Lower leg skin (tissue), 4 donors: ENCODE data around the gene NUP85. TPM values are rescaled to one million over a fixed set of nuclear protein-coding genes. Genes with fewer than 3 reads are reported as not detected.

Experiments
- DNase-seq, 2 donors: peaks; one replicate each; pipeline ENCODE4 v3.0.0-alpha.2; 2019; ENCODE audit warnings: low spot score in 2 of 2
- H3K4me3 ChIP-seq: fragments of 200-600 bp; sonication (generic); 2 replicates; pipeline ENCODE4 v1.5.1; 2017; ENCODE audit warnings: mild to moderate bottlenecking, low read depth; ENCODE audit not compliant: poor library complexity, severe bottlenecking
- POLR2A ChIP-seq, 2 donors: fragments of 450-650 bp; IDR thresholded peaks; one replicate each; pipeline ENCODE4 v1.6.1; 2016 to 2017; ENCODE audit warnings: antibody characterized with exemption in 2 of 2, mild to moderate bottlenecking in 1 of 2, moderate library complexity in 1 of 2
- WGBS, 2 donors: methylation state at CpG; one replicate each; pipeline ENCODE4 v1.1.5; 2018; 5-methylcytosine and 5-hydroxymethylcytosine counted together
- intact Hi-C: fragments of 100-400 bp; cut with DNase I; formaldehyde crosslinking; loops from one replicate; pipeline ENCODE4 v1.15.0; 2023; ENCODE audit warnings: low total_unique reads
- total RNA-seq, 4 donors: library from RNA; depleted of rRNA; stranded (reverse); fragments of >200 nt; gene quantifications; one replicate each; pipeline ENCODE4 v1.1.0, GENCODE V29; 2016
- TF ChIP-seq, protein P1 (sequence below), 3 donors: fragments of 450-650 bp; IDR thresholded peaks; one replicate each; pipeline ENCODE4 v1.5.1; 2016; ENCODE audit warnings: antibody characterized with exemption in 3 of 3, mild to moderate bottlenecking in 3 of 3, moderate library complexity in 2 of 3

The NUP85 gene
- total RNA-seq, 4 donors from 2014 or later = 32.1 to 46.2 (median 35.1) TPM

DNA sequence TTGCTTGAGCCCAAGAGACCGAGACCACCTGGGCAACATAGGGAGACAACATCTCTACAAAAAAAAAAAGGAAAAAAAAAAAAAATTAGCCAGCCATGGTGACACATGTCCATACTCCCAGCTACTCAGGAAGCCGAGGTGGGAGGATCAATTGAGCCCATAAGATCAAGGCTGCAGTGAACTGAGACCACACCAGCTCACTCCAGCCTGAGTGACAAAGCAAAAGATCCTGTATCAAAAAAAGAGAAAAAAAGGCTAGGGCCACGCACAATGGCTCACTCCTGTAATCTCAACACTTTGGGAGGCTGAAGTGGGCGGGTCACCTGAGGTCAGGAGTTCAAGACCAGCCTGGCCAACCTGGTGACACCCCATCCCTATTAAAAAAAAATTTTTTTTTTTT, 36.5 kb upstream of the NUP85 start:
- intact Hi-C loops = no loop called here
- 85 to 87% methylated on average over 4 of the region's 4 CpGs for WGBS, 2 donors
- no peak for DNase-seq
- H3K4me3 ChIP-seq = no peak overlapping the region
- TF ChIP-seq, protein P1, sequence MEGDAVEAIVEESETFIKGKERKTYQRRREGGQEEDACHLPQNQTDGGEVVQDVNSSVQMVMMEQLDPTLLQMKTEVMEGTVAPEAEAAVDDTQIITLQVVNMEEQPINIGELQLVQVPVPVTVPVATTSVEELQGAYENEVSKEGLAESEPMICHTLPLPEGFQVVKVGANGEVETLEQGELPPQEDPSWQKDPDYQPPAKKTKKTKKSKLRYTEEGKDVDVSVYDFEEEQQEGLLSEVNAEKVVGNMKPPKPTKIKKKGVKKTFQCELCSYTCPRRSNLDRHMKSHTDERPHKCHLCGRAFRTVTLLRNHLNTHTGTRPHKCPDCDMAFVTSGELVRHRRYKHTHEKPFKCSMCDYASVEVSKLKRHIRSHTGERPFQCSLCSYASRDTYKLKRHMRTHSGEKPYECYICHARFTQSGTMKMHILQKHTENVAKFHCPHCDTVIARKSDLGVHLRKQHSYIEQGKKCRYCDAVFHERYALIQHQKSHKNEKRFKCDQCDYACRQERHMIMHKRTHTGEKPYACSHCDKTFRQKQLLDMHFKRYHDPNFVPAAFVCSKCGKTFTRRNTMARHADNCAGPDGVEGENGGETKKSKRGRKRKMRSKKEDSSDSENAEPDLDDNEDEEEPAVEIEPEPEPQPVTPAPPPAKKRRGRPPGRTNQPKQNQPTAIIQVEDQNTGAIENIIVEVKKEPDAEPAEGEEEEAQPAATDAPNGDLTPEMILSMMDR (IDR thresholded peaks at IDR 0.05) = no peak
- TF ChIP-seq POLR2A (IDR thresholded peaks at IDR 0.05) = no peak

DNA sequence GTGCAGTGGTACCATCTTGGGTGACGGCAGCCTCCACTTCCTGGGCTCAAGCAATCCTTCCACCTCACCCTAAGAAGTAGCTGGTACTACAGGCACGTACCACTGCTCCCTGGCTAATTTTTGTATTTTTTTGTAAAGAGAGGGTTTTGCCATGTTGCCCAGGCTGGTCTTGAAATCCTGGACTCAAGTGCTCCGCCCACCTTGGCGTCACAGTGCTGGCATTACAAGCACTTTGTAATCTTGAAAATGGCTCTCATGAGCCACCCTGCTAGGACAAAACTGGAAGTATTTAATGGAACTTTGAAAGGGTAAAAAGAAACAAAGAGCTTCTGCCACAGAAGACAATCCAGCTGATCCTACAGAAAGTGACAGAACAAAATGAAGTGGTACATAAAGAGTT, 32.0 kb upstream of the NUP85 start:
- no peak for DNase-seq
- intact Hi-C loops = loop anchor here (5.0 to 10.0 kb wide), 2 partner anchors 61 to 109 kb away; no protein-coding TSS in a partner anchor
- no peak overlapping the region for H3K4me3 ChIP-seq
- WGBS, 2 donors = 80 to 81% methylated on average over 4 of the region's 4 CpGs
- TF ChIP-seq, protein P1 (IDR thresholded peaks at IDR 0.05) = no peak
- no peak for TF ChIP-seq POLR2A (IDR thresholded peaks at IDR 0.05)

DNA sequence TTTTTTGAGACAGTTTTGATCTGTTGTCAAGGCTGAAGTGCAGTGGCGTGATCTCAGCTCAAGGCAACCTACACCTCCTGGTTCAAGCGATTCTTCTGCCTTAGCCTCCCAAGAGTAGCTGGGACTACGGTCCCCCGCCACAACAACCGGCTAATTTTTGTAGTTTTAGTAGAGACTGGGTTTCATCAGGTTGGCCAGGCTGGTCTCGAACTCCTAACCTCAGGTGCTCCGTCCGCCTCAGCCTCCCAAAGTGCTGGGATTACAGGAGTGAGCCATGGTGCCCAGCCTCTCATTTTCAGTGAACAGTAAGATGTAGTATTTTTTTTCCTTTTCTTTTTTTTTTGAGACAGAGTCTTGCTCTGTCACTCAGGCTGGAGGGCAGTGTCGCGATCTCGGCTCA, 30.5 kb upstream of the NUP85 start:
- DNase-seq = no peak
- intact Hi-C loops = loop anchor here (5.0 to 10.0 kb wide), 2 partner anchors 63 to 110 kb away; no protein-coding TSS in a partner anchor
- 93 to 94% methylated on average over 11 of the region's 11 CpGs for WGBS, 2 donors
- TF ChIP-seq POLR2A (IDR thresholded peaks at IDR 0.05) = no peak
- TF ChIP-seq, protein P1 (IDR thresholded peaks at IDR 0.05) = no peak
- no peak overlapping the region for H3K4me3 ChIP-seq

DNA sequence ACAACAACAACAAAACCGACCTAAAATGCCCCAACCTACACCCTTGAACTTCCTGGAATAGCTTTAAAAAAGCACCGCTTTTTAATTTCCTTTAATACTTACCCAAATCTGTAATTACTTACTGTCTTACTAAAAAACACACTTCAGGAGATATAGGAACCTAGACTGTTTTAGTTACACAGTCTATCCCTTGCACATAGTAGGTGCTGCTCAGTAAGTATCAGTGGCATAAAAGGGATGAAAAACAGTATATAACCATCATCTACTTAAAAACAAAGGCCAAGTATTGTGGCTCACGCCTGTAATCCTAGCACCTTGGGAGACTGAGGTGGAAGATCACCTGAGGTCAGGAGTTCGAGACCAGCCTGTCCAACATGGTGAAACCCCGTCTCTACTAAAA, 28.9 kb upstream of the NUP85 start:
- TF ChIP-seq, protein P1 (IDR thresholded peaks at IDR 0.05) = no peak
- TF ChIP-seq POLR2A (IDR thresholded peaks at IDR 0.05) = no peak
- H3K4me3 ChIP-seq = no peak overlapping the region
- intact Hi-C loops = loop anchor here (10.0 kb wide), 1 partner anchor 112 kb away; no protein-coding TSS in a partner anchor
- no peak for DNase-seq
- 85 to 86% methylated on average over 5 of the region's 5 CpGs for WGBS, 2 donors

DNA sequence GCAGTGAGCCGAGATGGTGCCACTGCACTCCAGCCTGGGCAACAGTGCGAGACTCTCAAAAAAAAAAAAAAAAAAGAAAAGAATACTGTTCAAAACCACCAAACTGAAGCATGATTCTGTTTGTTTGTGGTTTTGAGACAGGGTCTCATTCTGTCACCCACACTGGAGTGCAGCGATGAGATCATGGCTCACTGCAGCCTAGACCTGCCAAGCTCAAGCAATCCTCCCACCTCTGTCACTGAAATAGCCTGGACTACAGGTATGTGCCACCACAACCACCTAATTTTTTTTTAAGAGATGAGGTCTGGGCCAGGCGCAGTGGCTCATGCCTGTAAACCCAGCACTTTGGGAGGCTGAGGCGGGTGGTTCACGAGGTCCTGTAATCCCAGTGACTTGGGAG, 27.0 kb upstream of the NUP85 start:
- H3K4me3 ChIP-seq = no peak overlapping the region
- 81 to 98% methylated on average over 6 of the region's 6 CpGs for WGBS, 2 donors
- intact Hi-C loops = loop anchor here (10.0 kb wide), 1 partner anchor 114 kb away; no protein-coding TSS in a partner anchor

More for the DNA sequence above, 27.0 kb upstream of the NUP85 start:
- no peak for DNase-seq
- TF ChIP-seq, protein P1 (IDR thresholded peaks at IDR 0.05) = no peak
- TF ChIP-seq POLR2A (IDR thresholded peaks at IDR 0.05) = no peak
